Measurements from ENCODE around the gene ENTREP3.
"Not testable (repeated sequence)": the region's sequence is repeated elsewhere in the genome, so short reads cannot be mapped to it uniquely, and the experiment has no call there.

Gene ENTREP3

DNA sequence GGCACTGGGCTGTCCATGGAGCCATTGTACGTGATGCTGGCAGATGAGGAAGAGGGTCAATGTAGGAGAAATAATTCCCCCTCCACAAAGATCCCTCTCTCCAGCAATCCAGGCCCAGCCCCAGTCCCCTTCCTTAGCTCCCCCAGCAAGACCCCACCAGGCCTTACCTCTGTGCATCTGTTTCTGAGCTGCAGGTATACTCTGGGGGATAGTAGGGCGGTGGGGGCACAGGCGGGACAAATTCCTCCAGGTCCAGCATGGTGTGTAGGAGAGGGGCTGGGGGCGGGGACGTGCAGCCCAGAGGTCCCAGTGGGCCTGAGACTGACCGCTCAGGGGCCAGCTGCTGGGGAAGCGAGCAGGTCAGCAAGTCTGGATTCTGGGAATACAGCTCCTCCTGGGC, 3.7 kb downstream of the ENTREP3 start:
- no peak for DNase-seq (ENCODE audit: low read depth, low spot score)

DNA sequence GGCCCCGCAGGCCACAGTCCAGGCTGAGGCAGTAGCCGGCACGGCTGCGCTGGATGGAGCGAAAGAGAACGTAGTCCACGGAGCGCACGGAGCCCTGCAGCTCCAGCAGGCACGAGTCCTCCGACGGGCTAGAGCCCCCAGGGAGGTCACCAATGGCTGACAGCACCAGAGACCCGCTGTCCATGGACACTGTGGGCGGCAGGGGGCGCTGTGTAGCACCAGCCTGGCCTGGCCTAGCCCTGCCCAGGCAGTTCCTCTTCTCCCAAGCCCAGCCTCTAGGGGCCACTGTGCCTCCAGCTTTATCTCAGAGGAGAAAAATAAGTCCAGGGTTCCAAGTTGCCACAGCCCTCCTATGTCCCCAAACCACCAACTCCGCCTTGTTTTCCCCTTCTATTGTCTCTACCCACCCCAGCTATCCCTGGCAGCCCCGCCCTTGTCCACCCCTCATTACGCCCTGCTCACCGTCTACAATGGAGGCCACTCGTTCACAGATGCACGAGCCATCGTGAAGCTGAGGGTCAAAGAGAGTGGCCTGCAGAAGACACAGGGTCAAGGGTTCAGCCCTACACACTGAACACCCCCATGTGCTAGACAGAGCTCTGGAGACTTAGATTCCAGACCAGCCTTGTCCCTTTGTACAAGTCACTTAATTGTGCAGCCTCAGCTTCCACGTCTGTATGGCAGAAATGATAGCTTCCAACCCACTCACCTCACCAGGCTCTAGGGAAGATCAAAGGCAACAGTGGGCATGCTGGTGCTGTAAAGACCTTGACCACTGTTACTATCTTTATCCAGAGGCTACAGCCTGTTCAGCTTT, 4.4 kb downstream of the ENTREP3 start:
- DNase-seq (ENCODE audit: low read depth, low spot score): peak; percentile 94

DNA sequence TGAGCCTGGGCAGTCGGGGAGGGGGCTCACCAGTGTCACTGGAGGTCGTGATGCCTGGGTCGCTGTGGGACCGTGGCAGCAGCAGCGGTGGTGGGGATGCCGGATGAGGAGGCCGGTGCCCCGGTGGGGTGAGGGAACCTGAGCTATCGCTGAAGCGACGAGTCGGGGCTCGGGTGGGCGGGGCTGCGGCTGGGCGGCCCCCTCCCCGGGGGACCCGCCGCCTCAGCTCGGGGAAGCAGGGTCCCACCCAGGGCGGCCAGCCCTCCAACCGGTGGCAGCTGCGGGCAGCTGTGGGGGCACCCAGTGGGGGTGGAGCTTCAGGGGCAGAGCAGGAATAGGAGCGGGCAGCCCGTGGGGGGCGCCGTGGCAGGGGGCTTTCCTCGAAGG, 5.0 kb downstream of the ENTREP3 start:
- DNase-seq (ENCODE audit: low read depth, low spot score): no peak

DNA sequence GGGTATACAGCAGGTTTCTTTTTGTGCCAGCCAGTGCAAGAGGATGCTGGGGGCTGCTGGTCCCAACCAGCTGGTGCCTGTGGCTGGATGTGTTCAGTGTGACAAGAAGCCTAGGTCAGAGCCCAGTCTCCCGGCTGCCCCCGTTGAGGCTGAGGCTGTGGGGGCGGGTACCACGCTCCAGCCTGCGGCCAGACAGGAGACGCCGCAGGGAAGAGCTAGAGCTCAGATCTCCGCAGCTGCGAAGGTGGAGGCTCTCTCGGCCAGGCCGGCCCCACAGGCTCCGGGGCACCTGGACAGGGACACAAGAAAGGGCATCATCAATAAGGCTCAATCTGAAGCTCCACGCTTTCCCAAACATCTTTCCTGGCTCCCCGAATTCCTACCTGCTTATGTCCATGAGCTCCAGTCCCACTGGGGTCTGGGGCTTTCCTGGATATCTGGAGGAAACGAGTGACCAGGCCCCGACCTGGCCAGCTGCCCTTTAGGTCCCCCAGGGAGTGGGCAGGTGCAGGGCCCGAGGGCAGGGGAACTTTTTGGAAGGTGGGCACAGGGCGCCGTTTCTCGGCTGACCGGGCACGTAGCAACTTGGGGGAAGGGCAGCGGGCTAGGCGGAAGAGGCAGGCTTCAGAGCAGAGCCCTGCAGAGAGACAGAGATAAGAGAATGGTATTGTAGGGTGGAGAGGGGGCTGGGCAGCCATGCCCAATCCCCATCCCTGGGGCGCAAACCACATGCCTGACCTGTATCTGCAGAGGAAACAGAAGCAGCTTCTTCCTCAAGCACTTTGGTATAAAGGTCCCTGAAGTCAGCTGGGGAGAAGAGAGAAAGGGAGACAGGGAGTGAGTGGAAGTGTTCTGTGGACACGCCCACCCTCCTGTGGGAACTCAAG, 7.4 kb downstream of the ENTREP3 start:
- no peak for DNase-seq (ENCODE audit: low read depth, low spot score)

DNA sequence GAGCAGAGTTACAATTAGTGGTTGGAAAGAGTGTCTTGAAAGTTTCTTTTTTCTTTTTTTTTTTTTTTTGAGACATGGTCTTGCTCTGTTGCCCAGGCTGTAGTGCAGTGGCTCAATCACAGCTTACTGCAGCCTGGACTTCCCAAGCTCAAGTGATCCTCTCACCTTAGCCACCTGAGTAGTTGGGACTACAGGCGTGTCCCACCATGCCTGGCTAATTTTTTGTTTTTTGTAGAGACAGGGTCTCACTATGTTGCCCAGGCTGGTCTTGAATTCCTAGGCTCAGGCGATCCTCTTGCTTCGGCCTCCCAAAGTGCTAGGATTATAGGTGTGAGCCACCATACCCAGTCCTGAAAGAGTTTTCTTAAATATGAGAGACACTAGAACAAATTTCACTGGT, 8.5 kb downstream of the ENTREP3 start:
- not testable (repeated sequence) for DNase-seq (ENCODE audit: low read depth, low spot score)

DNA sequence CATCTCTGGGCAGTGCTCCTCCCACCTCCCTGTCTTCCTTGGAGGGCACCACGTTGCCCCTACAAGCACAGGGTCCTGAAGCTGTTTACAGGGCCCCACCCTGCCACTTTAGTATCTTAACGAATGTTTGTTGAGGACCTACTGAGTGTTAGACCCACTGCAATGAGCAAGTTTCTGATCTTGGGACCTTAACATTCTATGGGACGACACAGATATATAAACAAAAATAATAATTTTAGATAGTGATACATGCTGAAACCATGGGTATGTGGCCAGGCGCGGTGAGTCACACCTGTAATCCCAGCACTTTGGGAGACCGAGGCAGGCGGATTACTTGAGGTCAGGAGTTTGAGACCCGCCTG, 10.1 kb downstream of the ENTREP3 start:
- DNase-seq (ENCODE audit: low read depth, low spot score): no peak

DNA sequence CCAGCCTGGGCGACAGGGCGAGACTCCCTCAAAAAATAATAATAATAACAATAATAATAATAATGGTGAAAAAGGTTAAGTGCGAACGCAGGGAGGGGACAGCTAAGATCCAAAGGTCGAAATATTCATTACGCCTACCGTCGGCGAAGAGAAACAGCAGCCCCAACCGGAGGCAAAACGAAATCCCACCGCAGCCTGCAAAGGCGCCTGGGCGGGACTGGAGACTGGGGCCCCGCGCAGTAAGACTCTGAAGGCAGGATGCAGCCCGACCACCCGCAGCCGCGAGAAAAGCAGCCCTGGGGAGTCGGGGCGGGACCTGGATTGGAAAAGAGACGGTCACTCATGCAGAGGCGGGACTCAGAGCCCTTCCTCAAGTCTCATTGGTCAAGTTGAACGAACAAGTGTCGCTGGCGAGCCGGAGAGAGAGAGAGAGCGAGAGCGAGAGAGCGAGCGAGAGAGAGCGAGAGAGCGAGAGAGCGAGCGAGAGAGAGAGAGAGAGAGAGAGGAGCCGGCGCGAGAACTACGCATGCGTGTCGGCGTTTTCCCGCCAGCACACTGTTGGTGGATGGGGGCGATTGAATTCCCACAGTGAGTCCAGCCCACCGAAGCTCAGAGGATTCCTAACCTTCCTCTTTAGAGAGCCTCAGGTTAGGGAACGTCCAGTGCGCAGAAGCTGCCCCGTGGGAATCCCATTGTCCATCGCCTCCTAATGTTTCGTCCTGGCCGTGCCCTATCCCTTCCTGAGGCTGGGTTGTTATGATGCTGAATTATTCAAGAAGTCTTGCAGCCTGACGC, 10.7 kb downstream of the ENTREP3 start:
- DNase-seq (ENCODE audit: low read depth, low spot score): peak; percentile 86

DNA sequence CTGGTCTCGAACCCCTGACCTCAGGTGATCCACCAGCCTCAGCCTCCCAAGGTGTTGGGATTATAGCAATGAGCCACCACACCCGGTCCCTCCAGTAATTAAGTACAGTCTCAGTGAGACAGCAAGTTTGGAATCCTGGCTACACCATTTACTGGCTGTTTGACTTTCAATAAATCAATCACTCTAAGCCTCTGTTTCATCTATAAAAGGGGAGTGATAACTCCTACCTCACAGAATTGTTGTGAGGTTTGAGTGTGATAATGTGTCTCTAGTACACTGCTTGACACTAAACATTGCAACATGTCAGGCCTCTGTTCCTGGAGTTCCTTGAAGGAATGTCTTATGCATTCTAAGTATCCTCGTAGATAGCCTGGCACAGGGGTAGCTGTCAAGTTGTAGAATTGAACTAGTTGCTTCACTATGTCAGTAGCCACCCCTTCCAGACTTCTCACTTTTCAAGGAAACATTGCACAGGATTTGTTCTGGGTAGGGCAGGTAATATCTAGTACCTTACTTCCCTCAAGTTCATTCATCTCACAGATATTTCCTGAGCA, 12.4 kb downstream of the ENTREP3 start:
- DNase-seq (ENCODE audit: low read depth, low spot score): no peak

DNA sequence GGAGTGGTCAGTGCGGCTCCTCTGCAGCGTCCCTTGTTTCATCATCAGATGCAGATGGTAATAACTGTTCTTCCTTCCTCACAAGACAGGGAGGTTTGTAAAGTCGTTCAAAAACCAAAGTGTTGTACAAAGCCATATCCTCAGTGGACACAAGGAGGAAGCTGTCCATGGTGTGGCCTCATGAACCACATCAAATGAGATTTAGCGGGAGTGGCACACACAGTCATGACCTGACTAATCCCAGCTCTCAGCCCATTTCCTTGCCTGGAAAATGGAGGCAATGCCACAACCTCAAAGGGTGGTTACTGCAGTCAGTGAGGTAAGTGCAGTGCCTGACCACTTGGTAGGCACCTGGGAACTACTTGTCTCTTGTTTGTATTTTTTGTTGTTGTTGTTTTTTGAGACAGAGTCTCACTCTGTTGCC, 13.4 kb downstream of the ENTREP3 start:
- no peak for DNase-seq (ENCODE audit: low read depth, low spot score)

DNA sequence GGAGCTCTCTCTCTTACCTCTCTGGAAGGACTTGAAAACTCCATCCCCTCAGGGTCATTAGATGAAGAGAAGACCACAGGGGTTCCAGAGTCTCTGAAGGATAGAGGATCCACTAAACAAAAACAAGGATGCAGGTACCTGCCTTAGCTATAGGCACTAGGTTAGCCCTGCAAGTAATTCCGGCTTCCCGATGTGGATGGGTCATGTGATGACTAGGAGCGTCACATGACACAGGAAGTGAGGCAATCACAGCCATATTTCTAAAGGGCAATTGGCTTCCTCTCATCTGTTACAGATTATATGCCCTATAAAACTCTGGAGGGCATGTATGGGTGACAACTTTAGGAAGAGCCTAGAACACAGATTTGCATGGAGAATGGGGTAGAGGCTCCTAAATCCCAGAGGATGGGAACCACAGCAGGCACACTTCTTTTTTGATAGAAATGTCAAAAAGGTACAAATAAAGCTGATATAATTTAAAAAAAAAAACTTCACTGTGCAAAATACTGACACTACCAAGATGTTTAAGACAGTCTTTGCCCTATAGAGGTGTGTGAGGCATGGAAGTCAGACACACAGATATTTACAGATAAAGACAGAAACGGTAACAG, 14.1 kb downstream of the ENTREP3 start:
- DNase-seq (ENCODE audit: low read depth, low spot score): peak; percentile 61

DNA sequence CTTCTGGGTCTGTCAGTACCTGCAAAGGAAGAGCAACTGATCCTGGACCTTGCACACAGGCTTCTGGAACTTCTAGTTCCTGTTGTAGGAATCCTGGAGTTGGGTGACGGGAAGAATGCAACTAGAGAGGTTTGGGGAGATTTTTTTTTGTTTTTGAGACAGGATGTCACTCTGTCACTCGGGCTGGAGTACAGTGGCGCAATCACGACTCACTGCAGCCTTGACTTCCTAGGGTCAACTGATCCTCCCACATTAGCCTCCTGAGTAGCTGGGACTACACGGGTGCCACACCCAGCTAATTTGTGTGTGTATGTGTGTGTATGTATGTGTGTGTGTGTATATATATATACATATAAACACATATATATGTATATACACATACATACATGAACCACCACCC, 18.8 kb downstream of the ENTREP3 start:
- DNase-seq (ENCODE audit: low read depth, low spot score): no peak

DNA sequence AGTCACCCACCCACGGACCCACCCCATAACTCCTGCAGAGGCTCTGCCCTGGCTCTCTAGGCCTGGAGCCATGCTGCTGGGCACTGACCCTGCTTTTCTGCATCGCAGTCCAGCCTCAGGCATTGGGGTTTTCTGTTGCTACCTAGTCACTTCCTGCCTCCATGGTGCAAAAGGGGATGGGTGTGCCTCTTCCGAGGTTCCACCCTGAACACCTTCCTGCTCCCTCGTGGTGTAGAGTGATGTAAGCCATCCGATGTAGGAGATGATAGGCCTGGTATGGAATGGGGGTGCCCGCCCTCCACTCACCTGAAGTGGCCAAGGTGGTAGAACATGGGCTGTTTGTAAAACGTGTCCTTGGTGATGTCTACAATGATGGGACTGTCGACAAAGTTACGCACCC, 19.9 kb downstream of the ENTREP3 start:
- not testable (repeated sequence) for DNase-seq (ENCODE audit: low read depth, low spot score)

DNA sequence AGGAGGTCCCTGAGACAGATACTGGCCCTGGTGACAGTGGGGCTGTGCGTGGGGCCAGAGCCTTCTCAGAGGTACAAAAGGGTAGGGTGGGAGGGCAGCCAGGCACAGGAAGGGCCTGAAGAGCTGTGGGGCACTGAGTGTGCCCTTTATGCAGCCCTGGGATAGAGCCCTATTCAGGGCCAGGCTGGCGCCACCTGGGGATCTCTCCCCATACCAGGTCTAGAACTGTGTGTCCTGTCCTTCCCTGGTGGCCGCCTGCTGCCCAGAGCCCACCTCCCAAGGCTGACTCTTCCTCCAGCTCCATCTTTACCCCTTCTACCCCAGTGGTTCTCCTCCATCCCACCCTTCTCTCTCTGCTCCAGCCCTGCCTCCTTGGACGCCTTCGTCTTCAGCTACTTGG, 21.8 kb downstream of the ENTREP3 start:
- not testable (repeated sequence) for DNase-seq (ENCODE audit: low read depth, low spot score)

DNA sequence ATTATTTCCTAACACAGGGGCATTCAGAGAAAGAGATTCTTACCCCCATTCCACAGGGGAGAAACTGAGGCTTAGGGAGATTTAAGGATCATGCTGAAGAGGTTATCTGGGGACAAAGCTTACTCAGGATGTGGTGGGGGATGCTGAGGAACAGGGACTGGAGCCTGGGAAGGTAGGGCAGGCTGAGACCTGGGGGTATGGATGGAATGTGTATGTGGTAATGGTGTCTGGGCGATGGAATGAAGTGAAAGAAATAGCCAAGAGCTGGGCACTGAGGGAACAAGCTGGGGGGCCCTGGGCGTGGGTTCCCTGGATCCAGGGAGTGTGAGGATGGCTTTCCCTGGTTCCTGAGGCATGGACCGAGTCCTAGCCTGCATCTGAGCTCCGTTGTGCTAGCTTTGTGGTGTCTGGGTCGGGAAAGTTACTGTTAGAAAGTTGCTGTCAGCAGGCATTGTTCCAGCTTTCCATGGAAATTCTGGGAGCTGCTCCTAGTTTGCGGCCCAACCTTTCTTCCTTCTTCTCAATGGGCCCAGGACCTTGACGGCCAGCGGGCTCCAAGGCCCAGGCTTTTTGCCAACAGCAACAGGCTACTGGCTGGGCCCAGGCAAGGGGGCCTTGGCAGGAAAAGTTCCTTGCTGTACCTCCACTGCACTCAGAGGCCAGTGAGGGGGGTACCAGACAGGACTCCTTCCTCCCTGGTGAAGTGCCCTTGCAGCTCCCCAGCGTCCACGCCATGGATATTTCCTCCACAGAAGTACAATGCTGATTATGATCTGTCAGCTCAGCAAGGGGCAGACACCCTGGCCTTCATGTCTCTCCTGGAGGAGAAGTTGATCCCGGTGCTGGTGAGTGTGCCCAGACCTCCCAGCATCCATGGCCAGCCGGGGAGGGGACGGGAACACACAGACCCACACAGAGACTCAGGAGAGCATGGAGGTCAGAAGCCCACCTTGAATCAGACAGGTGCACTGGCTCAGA, 23.0 kb downstream of the ENTREP3 start:
- DNase-seq (ENCODE audit: low read depth, low spot score): not testable (repeated sequence)

DNA sequence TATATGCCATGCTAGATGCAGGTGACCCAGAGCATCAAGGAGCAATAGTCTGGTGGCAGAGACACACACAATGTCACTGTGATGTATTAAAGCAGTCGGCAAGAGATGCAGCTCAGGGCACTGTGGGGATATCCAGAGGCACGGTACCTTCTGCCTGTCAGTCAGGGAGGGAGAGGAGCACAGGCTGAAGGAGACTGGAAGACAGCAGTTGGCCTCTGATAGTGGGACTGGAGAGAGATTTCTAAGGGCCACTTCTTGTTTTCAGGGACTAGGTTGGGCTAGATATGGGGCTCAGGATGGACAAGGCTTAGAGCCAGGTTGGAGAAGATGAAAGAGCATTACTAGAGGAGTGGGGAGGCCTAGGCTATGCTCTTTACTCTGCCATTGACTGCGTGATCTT, 24.0 kb downstream of the ENTREP3 start:
- DNase-seq (ENCODE audit: low read depth, low spot score): not testable (repeated sequence)

DNA sequence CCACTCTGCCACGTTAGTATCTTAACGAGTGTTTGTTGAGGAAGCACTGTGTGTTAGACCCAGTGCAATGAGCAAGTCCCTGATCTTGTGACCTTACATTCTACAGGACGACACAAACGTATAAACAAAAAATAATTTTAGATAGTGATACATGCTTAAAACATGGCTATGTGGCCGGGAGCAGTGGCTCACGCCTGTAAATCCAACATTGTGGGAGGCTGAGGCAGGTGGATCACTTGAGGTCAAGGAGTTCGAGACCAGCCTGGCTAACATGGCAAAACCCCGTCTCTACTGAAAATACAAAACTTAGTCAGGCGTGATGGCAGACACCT, 27.2 kb downstream of the ENTREP3 start:
- DNase-seq (ENCODE audit: low read depth, low spot score): no peak

DNA sequence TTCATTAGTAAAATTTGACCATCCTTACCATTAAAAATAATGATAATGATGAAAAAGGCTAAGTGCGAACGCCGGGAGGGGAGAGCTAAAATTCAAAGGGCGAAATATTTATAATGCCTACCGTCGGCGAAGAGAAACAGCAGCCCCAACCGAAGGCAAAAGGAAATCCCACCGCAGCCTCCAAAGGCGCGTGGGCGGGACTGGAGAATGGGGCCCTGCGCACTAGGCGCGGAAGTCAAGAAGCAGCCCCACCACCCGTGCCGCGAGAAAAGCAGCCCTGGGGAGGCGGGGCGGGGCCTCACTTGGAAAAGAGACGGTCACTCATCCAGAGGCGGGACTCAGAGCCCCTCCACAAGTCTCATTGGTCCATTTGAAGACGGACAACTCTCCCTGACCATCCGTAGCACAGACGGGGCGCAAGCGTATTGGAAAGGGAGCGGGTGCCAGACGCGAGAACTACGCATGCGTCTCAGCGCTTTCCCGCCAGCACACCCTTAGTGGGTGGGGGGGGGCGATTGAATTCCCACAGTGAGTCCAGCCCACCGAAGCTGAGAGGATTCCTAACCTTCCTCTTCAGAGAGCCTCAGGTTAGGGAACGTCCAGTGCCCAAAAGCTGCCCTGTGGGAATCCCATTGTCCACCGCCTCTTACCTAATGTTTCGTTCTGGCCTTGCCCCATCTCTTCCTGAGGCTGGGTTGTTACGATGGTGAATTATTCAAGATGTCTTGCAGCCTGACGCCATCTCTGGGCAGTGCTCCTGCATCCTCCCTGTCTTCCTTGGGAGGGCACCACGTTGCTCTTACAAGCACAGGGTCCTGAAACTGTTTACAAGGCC, 27.8 kb downstream of the ENTREP3 start:
- DNase-seq (ENCODE audit: low read depth, low spot score): peak; percentile 97

DNA sequence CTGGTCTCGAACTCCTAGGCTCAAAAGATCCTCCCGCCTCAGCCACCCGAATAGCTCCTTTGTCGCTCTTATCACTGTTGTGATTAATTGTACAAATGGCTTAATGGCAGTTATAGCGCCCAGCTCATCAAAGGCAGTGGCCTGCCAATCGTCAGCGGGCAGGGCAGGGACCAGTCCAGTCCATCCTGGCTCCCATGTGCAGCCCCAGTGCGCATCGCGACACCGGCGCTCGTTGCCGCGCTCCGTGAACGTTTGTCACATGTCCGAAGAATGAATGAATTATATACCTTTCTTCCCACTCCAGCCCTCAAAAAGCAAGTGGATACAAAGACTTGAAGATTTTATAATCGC, 28.4 kb downstream of the ENTREP3 start:
- DNase-seq (ENCODE audit: low read depth, low spot score): no peak

DNA sequence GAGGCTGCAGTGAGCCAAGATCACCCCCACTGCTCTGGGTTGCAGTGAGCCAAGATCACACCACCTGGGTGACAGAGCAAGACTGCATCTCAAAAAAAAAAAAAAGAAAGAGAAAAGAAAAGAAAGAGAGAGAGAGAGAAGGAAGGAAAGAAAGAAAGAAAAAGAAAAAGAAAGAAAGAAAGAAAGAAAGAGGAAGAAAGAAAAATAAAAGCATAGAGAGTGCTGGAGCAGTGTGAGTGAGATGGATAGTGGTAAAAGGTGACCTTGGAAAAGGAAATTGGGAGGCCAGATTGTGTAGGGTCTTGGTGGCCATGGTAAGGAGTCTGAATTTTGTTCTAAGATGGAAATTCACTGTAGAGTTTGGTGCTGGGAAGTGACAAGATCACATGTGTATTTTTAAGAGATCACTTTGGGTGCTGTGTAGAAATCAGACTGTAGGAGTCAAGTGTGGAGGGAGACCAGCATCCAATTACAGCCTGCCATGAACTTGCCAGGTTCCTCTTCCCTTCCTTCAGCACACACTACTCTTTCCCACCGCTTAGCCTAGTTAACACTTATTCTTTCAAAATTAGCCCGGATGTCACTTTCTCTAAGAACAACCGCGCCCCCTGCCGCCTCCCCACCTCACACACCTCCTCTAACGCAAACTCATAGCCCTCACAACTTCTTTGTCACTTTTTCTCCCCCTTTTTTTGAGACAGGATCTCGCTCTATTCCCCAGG, 28.9 kb downstream of the ENTREP3 start:
- peak; percentile 59 for DNase-seq (ENCODE audit: low read depth, low spot score)
